NCI-H774 (cell line): ENCODE data around the gene TSC1.
"Not testable (repeated sequence)": the region's sequence is repeated elsewhere in the genome, so short reads cannot be mapped to it uniquely, and the experiment has no call there.

Experiments used
- DNase-seq: peaks from one replicate; lab custom pipeline; 2025; lab: John Stamatoyannopoulos, UW

Gene TSC1

GRCh38 chr9:132944294-132945185, at the start of gene TSC1:
Gene TSC1, minus strand, starts transcription at chr9:132944616. Its CDS starts 15,744 bp downstream, at chr9:132928872.
- DNase-seq, result peak; percentile 95

- DNase-seq, result no peak
These were observed 49.1 kb upstream of the TSC1 start for GRCh38 chr9:132993511-132993939.

GRCh38 chr9:132991351-132992300, 47.2 kb upstream of the TSC1 start:
- DNase-seq, result no peak

- peak; percentile 42 for DNase-seq
These were observed 46.4 kb upstream of the TSC1 start for GRCh38 chr9:132990781-132991180.

GRCh38 chr9:132989998-132990557, 45.7 kb upstream of the TSC1 start:
- DNase-seq, result not testable (repeated sequence)

- no peak for DNase-seq
These were observed 45.1 kb upstream of the TSC1 start for GRCh38 chr9:132989414-132989996.

- no peak for DNase-seq
These were observed 44.5 kb upstream of the TSC1 start for GRCh38 chr9:132989014-132989310.

- no peak for DNase-seq
These were observed 44.0 kb upstream of the TSC1 start for GRCh38 chr9:132988244-132989013.

GRCh38 chr9:132986640-132987620, 42.5 kb upstream of the TSC1 start:
- no peak for DNase-seq

GRCh38 chr9:132986114-132986513, 41.7 kb upstream of the TSC1 start:
- no peak for DNase-seq

- DNase-seq, result no peak
These were observed 41.1 kb upstream of the TSC1 start for GRCh38 chr9:132985489-132985888.

- no peak for DNase-seq
These were observed 40.6 kb upstream of the TSC1 start for GRCh38 chr9:132985071-132985350.

- DNase-seq, result no peak
These were observed 40.0 kb upstream of the TSC1 start for GRCh38 chr9:132984202-132985070.

GRCh38 chr9:132983491-132984201, 39.2 kb upstream of the TSC1 start:
- DNase-seq, result no peak

- no peak for DNase-seq
These were observed 38.0 kb upstream of the TSC1 start for GRCh38 chr9:132982458-132982857.

- no peak for DNase-seq
These were observed 35.7 kb upstream of the TSC1 start for GRCh38 chr9:132980157-132980556.

- peak; percentile 3 for DNase-seq
These were observed 34.2 kb upstream of the TSC1 start, which contains the start of gene GFI1B for GRCh38 chr9:132978451-132979131. Gene GFI1B, plus strand, starts transcription at chr9:132978694. Its CDS starts 7,985 bp downstream, at chr9:132986679.

- DNase-seq, result no peak
These were observed 33.7 kb upstream of the TSC1 start for GRCh38 chr9:132978112-132978450.
